ENCODE measurements around the gene CELF3.

DNA sequence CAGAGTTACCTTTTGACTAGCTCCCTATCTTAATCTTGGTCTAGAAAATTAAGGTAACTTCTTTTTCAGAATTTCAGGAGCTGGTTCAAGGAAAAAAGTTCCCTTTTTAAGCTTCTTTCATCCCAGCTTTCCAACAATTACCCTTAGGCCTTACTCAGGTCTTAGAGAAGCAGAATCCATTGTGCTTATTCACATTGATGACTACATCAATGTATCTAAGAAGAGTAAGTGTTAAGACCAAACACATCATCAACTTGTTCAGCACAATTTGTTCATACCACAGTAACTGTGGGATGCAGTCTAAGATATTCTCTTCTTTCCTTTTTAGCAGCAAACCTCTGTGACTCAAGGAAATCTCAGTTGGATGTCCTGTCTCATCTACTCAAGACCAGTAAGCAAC lies 42.6 kb upstream of the CELF3 start:
- TF ChIP-seq, protein P1, sequence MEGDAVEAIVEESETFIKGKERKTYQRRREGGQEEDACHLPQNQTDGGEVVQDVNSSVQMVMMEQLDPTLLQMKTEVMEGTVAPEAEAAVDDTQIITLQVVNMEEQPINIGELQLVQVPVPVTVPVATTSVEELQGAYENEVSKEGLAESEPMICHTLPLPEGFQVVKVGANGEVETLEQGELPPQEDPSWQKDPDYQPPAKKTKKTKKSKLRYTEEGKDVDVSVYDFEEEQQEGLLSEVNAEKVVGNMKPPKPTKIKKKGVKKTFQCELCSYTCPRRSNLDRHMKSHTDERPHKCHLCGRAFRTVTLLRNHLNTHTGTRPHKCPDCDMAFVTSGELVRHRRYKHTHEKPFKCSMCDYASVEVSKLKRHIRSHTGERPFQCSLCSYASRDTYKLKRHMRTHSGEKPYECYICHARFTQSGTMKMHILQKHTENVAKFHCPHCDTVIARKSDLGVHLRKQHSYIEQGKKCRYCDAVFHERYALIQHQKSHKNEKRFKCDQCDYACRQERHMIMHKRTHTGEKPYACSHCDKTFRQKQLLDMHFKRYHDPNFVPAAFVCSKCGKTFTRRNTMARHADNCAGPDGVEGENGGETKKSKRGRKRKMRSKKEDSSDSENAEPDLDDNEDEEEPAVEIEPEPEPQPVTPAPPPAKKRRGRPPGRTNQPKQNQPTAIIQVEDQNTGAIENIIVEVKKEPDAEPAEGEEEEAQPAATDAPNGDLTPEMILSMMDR (IDR thresholded peaks at IDR 0.05): no peak
- no peak for TF ChIP-seq EZH2 (IDR thresholded peaks at IDR 0.05; ENCODE audit: borderline replicate concordance, insufficient read depth, low read depth, low read length, poor library complexity, severe bottlenecking)
